ENCODE measurements around the gene GPATCH2. TPM values are rescaled to one million over a fixed set of nuclear protein-coding genes. Genes with fewer than 3 reads are reported as not detected.

The GPATCH2 gene
- total and polyA plus RNA-seq, 9 donors: 10.2 to 15.9 (median 12.3) TPM

- H3K4me3 ChIP-seq (ENCODE audit: low read length): no peak overlapping the region
- H3K4me1 ChIP-seq (ENCODE audit: control insufficient read depth, insufficient read depth, low read length): no peaks in the 10 kb centered on the region
- no CpG with 5 or more reads among the region's 2 CpGs for WGBS (ENCODE audit: insufficient coverage)
Observed at GRCh38 chr1:217431395-217431794, 199.5 kb downstream of the GPATCH2 start.

GRCh38 chr1:217425422-217425821 is 205.5 kb downstream of the GPATCH2 start:
- H3K9me3 ChIP-seq (replicated peaks; ENCODE audit: control insufficient read depth, low read depth, low read length): no peaks in the 10 kb centered on the region
- no peak overlapping the region for H3K4me3 ChIP-seq (ENCODE audit: low read length)
- H3K27me3 ChIP-seq (ENCODE audit: control insufficient read depth, insufficient read depth, low read length): no peaks in the 10 kb centered on the region
- H3K27ac ChIP-seq (ENCODE audit: low read length): no peak overlapping the region
- peaks cover 3% of the 10 kb centered on the region for H3K4me1 ChIP-seq (ENCODE audit: control insufficient read depth, insufficient read depth, low read length)
- WGBS (ENCODE audit: insufficient coverage): 28% methylated on average over 4 of the region's 5 CpGs
- no peaks in the 10 kb centered on the region for H3K36me3 ChIP-seq (ENCODE audit: control insufficient read depth, insufficient read depth, low read length)
- peak; percentile 91 for DNase-seq

More at GRCh38 chr1:217431395-217431794, 199.5 kb downstream of the GPATCH2 start:
- no peaks in the 10 kb centered on the region for H3K36me3 ChIP-seq (ENCODE audit: control insufficient read depth, insufficient read depth, low read length)
- H3K9me3 ChIP-seq (replicated peaks; ENCODE audit: control insufficient read depth, low read depth, low read length): no peaks in the 10 kb centered on the region
- no peaks in the 10 kb centered on the region for H3K27me3 ChIP-seq (ENCODE audit: control insufficient read depth, insufficient read depth, low read length)
- no peak overlapping the region for H3K27ac ChIP-seq (ENCODE audit: low read length)
- no peak for DNase-seq

GRCh38 chr1:217419194-217419551 is 211.7 kb downstream of the GPATCH2 start:
- Histone ChIP-seq H3K27ac (ENCODE audit: low read length) (no peak overlapping the region), H3K36me3 (ENCODE audit: control insufficient read depth, insufficient read depth, low read length) (no peaks in the 10 kb centered on the region), H3K27me3 (ENCODE audit: control insufficient read depth, insufficient read depth, low read length) (no peaks in the 10 kb centered on the region), H3K4me3 (ENCODE audit: low read length) (no peak overlapping the region), H3K9me3 (replicated peaks; ENCODE audit: control insufficient read depth, low read depth, low read length) (no peaks in the 10 kb centered on the region), H3K4me1 (ENCODE audit: control insufficient read depth, insufficient read depth, low read length) (no peaks in the 10 kb centered on the region)
- DNase-seq: no peak
- WGBS (ENCODE audit: insufficient coverage): no CpG with 5 or more reads among the region's 2 CpGs

- H3K27ac ChIP-seq (ENCODE audit: low read length): no peak overlapping the region
- no peak for DNase-seq
- no peaks in the 10 kb centered on the region for H3K4me1 ChIP-seq (ENCODE audit: control insufficient read depth, insufficient read depth, low read length)
- no peaks in the 10 kb centered on the region for H3K9me3 ChIP-seq (replicated peaks; ENCODE audit: control insufficient read depth, low read depth, low read length)
- H3K27me3 ChIP-seq (ENCODE audit: control insufficient read depth, insufficient read depth, low read length): no peaks in the 10 kb centered on the region
- H3K36me3 ChIP-seq (ENCODE audit: control insufficient read depth, insufficient read depth, low read length): no peaks in the 10 kb centered on the region
- H3K4me3 ChIP-seq (ENCODE audit: low read length): no peak overlapping the region
- 76% methylated on average over 8 of the region's 14 CpGs for WGBS (ENCODE audit: insufficient coverage)
Observed at GRCh38 chr1:217418269-217419193, 212.4 kb downstream of the GPATCH2 start.

GRCh38 chr1:217417363-217417762 is 213.5 kb downstream of the GPATCH2 start:
- no peaks in the 10 kb centered on the region for H3K27me3 ChIP-seq (ENCODE audit: control insufficient read depth, insufficient read depth, low read length)
- H3K4me3 ChIP-seq (ENCODE audit: low read length): no peak overlapping the region
- H3K36me3 ChIP-seq (ENCODE audit: control insufficient read depth, insufficient read depth, low read length): no peaks in the 10 kb centered on the region
- no peak overlapping the region for H3K27ac ChIP-seq (ENCODE audit: low read length)
- H3K9me3 ChIP-seq (replicated peaks; ENCODE audit: control insufficient read depth, low read depth, low read length): no peaks in the 10 kb centered on the region
- no peaks in the 10 kb centered on the region for H3K4me1 ChIP-seq (ENCODE audit: control insufficient read depth, insufficient read depth, low read length)
- WGBS (ENCODE audit: insufficient coverage): 100% methylated on average over 1 of the region's 3 CpGs
- no peak for DNase-seq

- DNase-seq: peak; percentile 49
- H3K36me3 ChIP-seq (ENCODE audit: control insufficient read depth, insufficient read depth, low read length): no peaks in the 10 kb centered on the region
- WGBS (ENCODE audit: insufficient coverage): 70% methylated on average over 7 of the region's 9 CpGs
- no peak overlapping the region for H3K4me3 ChIP-seq (ENCODE audit: low read length)
- no peak overlapping the region for H3K27ac ChIP-seq (ENCODE audit: low read length)
- no peaks in the 10 kb centered on the region for H3K4me1 ChIP-seq (ENCODE audit: control insufficient read depth, insufficient read depth, low read length)
- H3K9me3 ChIP-seq (replicated peaks; ENCODE audit: control insufficient read depth, low read depth, low read length): no peaks in the 10 kb centered on the region
- no peaks in the 10 kb centered on the region for H3K27me3 ChIP-seq (ENCODE audit: control insufficient read depth, insufficient read depth, low read length)
Observed at GRCh38 chr1:217407534-217408001, 223.3 kb downstream of the GPATCH2 start.

GRCh38 chr1:217403026-217403720 is 227.7 kb downstream of the GPATCH2 start:
- Histone ChIP-seq H3K27me3 (ENCODE audit: control insufficient read depth, insufficient read depth, low read length) (no peaks in the 10 kb centered on the region), H3K9me3 (replicated peaks; ENCODE audit: control insufficient read depth, low read depth, low read length) (no peaks in the 10 kb centered on the region), H3K27ac (ENCODE audit: low read length) (no peak overlapping the region), H3K4me1 (ENCODE audit: control insufficient read depth, insufficient read depth, low read length) (no peaks in the 10 kb centered on the region), H3K36me3 (ENCODE audit: control insufficient read depth, insufficient read depth, low read length) (no peaks in the 10 kb centered on the region), H3K4me3 (ENCODE audit: low read length) (no peak overlapping the region)
- WGBS (ENCODE audit: insufficient coverage): 41% methylated on average over 4 of the region's 8 CpGs
- peak; percentile 8 for DNase-seq

- no peaks in the 10 kb centered on the region for H3K36me3 ChIP-seq (ENCODE audit: control insufficient read depth, insufficient read depth, low read length)
- H3K4me3 ChIP-seq (ENCODE audit: low read length): no peak overlapping the region
- 90% methylated on average over 2 of the region's 2 CpGs for WGBS (ENCODE audit: insufficient coverage)
- H3K9me3 ChIP-seq (replicated peaks; ENCODE audit: control insufficient read depth, low read depth, low read length): no peaks in the 10 kb centered on the region
- H3K27ac ChIP-seq (ENCODE audit: low read length): no peak overlapping the region
- H3K27me3 ChIP-seq (ENCODE audit: control insufficient read depth, insufficient read depth, low read length): no peaks in the 10 kb centered on the region
- H3K4me1 ChIP-seq (ENCODE audit: control insufficient read depth, insufficient read depth, low read length): no peaks in the 10 kb centered on the region
- no peak for DNase-seq
Observed at GRCh38 chr1:217402301-217402700, 228.6 kb downstream of the GPATCH2 start.

- no peaks in the 10 kb centered on the region for H3K4me1 ChIP-seq (ENCODE audit: control insufficient read depth, insufficient read depth, low read length)
- H3K27me3 ChIP-seq (ENCODE audit: control insufficient read depth, insufficient read depth, low read length): no peaks in the 10 kb centered on the region
- no peaks in the 10 kb centered on the region for H3K36me3 ChIP-seq (ENCODE audit: control insufficient read depth, insufficient read depth, low read length)
- no peaks in the 10 kb centered on the region for H3K9me3 ChIP-seq (replicated peaks; ENCODE audit: control insufficient read depth, low read depth, low read length)
- no peak overlapping the region for H3K4me3 ChIP-seq (ENCODE audit: low read length)
- DNase-seq: peak; percentile 15
- WGBS (ENCODE audit: insufficient coverage): 88% methylated on average over 1 of the region's 1 CpG
- H3K27ac ChIP-seq (ENCODE audit: low read length): no peak overlapping the region
Observed at GRCh38 chr1:217393896-217394295, 237.0 kb downstream of the GPATCH2 start.

GRCh38 chr1:217392441-217392840 is 238.4 kb downstream of the GPATCH2 start:
- no peaks in the 10 kb centered on the region for H3K9me3 ChIP-seq (replicated peaks; ENCODE audit: control insufficient read depth, low read depth, low read length)
- H3K36me3 ChIP-seq (ENCODE audit: control insufficient read depth, insufficient read depth, low read length): no peaks in the 10 kb centered on the region
- no peak overlapping the region for H3K27ac ChIP-seq (ENCODE audit: low read length)
- H3K27me3 ChIP-seq (ENCODE audit: control insufficient read depth, insufficient read depth, low read length): no peaks in the 10 kb centered on the region
- no peak overlapping the region for H3K4me3 ChIP-seq (ENCODE audit: low read length)
- DNase-seq: peak; percentile 48
- no peaks in the 10 kb centered on the region for H3K4me1 ChIP-seq (ENCODE audit: control insufficient read depth, insufficient read depth, low read length)
- WGBS (ENCODE audit: insufficient coverage): no CpG with 5 or more reads among the region's 3 CpGs
